ENCODE measurements around the gene NACC2.

The NACC2 gene

DNA sequence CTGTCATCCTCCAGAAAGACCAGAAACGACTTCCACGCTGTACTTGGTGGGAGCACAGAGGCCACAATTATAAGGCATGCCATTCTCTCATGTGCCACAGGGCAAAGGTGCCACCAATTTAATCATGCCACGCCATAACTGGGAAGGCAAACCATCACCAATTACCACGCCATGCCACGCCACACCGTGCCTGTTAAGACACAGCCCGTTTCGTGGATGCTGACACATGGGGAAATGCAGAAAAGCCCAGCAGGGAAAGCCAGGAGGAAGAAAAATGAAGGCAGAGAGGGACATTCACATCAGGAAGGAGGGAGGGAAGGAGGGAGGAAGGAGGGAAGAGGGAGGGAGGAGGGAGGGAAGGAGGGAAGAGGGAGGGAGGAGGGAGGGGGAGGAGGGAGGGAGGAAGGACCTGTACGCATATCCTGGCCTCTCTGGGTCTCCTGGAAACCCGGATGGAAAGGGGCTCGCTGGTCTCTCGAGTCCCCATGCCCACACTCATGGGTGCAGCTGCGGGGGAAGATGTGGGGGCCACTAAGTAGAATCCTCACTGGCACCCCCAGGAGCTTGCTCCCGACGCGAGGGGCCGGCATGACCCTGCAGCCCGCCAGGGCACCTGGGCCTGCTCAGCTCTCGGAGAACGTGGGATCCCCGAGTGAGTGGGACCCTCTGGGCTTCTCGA is 72.2 kb downstream of the NACC2 start:
- no peak for DNase-seq (ENCODE audit: low read depth)

DNA sequence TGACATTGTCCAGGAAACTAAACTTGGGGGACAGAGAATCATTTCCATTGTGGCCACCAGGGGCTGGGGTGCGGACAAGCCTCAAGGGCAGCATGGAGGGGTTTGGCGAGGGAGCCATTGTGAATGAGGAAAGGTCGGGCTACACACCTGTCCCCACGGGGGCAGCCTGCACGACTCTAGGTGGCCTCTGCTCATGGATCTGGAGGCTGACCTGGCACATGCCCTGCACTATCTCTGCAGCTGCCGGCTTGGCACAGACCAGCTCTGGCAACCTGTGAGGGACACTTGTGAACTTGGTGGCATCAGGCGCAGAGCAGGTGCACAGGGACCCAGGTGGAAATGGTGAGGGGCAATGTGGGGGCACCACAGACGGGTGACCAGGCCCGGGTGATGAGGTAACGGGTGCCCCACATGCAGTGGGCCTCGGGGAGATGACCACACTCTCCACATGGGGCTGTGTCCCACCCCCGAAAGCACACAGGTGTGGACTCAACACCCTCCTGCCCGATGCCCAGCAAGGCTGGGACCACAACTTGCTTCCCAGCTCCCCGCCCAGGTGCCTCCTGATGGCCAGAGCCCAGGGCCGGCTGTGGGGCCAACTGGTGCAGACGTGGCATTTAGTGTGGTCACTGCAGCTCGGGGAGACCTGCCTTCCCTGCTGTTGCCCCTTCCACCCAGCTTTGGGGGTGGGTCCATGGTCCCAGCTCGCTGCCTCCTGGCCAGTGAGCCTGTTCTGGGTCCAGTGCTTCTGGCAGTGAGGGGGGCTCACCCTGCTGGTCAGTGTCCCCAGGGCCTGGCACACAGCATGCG is 73.0 kb downstream of the NACC2 start:
- no peak for DNase-seq (ENCODE audit: low read depth)

DNA sequence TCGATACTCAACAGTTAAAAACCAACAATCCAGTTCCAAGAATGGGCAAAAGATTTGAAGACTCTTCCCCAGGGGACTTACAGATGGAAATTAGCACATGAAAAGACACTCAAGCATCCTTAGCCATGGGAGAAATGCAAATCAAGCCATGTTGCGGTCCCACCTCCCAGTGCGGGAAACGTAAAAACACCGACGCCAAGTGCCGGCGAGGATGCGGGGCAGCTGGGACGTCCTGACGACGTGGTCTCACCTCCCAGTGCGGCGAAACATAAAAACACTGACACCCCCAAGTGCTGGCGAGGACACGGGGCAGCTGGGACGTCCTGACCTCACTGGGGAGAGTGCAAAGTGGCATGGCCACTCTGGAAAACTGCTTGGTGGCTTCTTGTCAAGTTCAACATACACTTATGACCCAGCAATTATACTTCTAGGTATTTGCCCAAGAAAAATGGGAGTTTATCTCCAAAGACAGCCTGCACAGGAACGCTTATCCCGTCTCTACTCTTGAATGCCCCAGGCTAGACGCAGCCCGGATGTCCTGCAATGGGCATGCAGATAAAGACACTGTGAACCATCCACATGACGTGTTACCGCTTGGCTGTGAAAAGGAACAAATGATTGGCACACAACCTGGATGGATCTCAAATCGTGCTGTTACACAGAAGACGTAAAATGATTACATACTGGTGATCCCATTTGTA is 73.8 kb downstream of the NACC2 start:
- no peak for DNase-seq (ENCODE audit: low read depth)

DNA sequence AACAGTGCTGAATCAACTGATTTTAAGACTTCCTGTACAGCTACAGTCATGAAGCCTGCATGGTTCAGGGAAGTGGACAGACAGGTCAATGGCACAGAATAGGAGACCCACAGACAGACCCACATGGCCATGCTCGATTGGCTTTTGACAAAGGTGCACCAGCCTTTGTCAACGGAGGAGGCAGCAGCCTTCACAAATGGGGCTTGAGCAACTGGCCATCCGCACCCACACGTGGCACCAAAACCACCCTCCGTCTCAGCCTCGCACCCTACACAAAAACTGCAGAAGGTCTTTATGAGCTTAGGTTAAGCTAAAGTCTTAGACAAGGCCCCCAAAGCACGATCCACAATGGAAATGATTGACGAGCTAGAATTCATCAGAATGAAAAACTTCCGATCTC is 74.4 kb downstream of the NACC2 start:
- DNase-seq (ENCODE audit: low read depth), result no peak

DNA sequence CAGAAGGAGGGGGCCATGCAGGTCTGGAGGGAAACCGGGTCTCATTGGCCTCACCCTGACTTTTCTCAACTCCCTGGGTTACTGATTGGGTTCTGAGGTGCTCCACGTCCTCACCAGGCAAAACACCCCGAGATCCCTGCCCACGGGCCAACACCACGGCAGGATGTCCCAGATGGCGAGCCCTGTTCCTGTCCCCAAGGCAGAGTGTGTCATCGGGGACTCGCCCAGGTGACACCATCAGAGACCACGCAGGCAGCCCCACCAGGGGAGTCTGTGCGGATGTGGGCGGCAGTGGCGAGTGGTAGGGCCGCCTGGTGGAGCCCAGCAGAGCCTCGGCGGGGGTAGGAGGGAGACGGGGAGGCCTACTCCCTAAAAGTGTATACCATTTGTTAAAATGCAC is 74.9 kb downstream of the NACC2 start:
- no peak for DNase-seq (ENCODE audit: low read depth)

DNA sequence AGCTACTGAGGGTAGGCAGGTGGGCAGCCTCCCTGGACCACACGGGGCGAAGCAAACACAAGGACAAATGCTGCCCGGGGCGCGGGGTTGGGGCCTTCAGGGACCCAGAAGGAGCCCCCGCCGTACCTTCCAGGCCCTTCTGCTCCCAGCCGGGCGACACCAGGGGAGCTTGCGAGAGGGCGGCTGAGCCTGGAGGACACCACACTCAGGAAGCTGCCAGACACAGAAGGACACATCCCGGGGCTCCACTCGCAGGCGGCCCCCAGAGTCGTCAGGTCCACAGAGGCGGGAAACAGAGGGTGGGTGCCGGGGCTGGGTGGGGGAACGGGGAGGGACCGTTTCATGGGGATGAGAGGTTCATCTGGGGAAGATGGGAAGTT is 75.4 kb downstream of the NACC2 start:
- no peak for DNase-seq (ENCODE audit: low read depth)

DNA sequence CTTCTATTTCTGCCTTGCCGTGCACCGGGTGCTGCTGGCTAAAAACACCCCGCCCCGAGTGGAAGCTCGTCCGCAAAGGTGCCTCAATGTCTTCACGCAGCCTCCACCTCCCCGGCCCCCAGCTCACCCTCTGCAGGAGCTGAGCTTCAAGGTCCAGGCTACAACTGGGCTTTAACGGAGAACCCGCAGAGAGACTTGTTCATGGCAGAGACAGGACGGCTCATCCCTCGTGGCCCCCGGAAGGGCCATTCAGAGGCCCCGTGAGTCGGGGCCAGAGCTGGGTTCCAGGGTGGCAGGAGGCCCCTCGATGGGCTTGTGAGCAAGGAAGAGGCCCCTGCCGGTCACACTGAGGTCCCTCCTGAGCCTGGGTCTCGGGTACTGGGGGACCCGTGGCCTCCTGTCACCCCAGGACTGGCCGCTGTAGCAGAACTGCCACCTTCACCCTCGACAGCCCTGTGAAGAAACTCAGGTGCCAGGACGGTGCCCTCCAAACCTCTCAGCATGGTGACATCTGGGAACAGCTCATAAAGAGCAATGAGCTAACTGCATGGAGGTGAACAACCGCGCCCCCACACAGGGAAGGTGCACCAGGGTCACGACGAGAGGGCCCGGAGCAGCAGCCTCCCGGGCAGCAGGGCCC is 75.9 kb downstream of the NACC2 start:
- no peak for DNase-seq (ENCODE audit: low read depth)

DNA sequence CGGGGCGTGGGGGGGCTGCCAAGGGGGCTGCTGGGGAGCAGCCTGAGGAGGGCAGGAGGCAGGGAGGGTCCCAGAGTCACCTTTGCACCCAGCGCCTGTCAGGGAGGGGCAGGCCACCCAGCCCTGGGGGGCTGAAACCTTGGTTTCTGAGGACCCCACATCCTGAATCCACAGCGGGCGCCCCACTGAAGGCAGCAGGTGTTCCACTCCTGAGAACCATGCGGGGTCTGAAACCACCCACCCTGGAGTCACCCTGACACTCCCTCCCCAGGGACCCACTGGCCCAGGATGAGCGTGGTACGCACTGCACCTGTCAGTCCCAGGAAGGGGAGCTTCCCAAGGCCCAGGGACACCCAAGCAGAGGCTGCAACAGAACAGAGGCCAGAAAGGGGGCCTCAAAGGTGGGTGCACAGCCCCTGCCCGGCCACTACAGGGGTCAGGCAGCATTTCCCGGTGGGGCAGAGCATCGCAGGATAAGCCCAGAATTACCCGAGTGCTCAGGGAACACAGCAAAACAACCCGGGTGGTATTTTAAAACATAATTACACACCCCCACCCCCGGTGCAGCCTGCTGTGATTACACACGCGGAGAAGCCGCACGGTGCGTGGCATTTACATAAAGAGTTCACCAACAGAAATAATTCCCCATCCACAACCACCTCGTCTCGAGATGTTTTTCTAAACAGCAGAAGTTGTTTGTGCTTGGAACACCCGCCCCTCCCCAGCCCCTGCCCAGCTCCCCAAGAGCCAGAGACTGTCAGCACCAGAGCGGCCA is 76.6 kb downstream of the NACC2 start:
- DNase-seq (ENCODE audit: low read depth), result no peak

DNA sequence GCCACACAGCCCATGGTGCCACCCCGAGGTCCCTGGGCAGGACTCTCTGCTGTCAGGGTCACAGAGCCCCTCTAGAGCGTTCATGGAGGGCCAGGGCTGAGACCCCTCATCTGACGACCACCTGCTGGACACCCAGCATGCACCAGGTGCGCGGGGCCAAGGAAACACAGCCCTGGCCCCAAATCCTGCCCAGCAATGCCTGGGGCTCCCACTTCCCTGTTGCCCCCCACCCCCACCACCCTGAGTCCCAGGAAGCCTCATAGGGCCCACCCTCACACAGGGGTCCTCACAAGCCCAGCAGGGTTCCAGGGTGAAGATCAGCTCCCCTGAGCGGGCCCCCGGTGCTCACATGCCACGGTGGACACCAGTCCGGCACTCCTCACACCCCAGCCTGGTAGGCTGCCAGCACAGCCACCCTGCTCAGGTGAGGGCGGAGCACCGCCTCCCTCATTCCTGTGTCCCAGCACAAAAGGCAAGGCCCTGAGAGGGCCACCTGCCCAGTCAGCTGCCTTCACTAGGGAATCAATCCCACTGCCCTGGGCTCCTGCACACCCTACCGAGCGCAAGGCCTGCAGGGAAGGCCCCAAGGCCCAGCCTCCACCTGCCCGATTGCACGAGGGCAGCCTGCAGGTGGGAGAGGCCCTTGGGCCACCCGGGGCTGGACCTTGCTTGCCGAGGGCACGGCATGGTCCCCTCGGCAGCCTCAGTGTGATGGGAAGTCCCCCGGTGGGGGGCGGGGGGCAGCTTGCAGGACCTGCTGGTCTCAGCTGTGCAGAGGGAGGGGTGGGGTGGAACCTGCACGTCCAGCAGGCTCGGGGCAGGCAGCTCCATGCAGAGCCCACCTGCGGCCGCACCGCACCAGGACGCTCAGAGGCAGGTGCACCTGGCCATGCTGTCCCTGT is 77.5 kb downstream of the NACC2 start:
- no peak for DNase-seq (ENCODE audit: low read depth)

DNA sequence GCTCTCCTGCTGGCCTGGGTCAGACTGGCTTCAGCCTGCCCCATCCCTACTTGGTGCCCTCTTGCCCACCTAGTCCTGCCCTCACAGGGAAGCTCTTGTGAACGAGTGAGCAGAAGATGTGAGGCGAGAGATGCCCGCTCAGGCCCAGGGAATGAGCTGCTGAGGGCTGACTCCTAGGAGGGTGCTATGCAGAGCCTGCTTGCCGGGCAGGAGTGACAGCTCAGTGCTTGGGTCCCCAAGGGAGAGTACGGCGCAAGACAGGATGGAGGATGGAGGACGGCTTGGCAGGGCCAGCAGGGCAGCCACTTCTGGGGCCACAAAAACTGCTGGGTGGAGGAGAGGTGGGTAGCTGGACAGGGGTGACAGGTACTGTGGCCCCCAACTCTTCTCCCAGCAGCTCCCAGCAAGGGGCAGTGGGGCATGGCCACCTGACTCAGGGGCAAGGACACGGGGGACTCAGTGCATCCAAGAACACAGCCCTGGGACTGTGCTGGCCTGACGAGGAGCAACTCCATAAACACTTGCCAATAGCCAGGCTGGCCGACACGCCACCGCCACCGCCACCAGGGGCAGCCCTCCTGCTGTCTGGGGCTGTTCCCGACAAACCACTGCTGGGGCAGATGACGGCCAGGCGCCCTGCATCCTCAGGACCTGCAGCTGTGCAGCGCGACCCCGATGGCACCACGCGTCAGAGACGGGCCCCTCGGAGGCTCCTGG is 78.4 kb downstream of the NACC2 start:
- no peak for DNase-seq (ENCODE audit: low read depth)

DNA sequence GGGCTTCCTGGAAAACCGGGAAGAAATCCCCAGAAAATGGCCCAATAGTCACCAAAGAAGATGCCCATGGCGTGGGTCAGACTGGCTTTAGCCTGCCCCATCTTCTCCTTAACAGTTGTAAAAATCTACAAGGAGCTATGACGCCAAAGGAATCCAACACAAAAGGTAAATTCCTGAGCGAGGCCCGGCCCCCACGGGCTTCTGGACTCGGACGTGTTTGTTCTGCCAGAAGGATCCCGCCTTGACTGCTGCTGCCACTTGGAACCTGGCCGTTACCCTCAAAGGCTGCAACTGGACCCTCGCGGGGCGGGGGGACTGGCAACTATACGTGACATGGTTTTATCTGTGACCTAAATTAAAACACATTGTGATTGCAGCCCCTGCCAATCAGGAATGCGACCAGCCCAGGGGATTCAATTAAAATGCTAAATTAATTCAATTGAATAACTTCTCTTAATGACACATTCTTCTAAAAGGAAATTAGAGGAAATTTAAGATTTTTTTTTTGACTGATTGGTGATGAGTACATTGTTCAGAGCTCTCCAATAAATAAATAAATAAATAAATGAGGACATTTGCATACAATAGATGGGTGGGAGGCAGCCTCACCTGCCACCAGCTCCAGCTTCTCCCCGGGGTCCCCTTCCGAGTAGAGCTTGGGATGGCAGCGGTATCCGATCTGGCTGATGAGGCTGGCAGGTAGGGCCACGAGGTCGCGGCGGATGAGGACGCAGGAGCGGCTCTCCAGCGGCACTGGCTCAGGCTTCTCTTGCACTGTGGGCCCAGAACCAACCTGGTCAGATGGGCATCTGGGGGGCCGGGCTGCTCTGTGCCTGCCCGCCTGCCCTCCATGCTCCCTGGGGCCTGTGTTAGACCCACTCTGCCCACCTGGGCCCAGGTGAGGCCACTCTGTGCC is 79.2 kb downstream of the NACC2 start:
- no peak for DNase-seq (ENCODE audit: low read depth)

DNA sequence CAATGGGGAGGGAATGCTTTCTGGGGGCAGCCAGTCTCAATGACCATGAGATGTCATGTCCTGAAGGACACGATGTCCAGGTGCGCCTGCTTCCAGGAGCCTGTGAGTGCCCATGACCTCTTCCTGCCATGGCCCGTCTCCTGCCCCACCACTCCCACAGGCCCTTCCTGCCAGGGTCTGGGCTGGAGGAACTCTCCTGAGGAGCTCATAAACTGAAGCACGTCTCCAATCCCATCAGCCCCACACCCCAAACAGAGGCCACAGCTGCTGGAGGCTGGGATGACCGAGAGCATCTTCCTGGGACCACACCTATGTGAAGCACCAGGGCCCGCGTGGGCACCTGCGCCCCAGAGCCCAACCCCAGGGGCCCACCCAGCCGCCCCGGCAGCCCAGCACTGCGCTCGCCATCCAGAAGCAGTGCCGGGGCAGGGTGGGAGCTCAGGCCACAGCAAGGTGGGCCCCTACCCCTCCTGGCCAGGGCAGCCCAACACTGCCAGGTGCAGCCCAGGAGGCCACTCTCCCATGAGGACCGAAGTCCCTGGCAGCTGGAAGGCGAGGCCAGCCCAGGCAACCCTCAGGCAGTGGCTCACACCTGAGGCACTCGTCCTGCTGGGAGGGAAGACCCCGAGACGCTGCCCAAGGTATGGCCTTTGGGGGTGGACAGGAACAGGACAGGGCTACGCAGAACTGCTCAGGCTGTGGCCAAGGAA is 80.0 kb downstream of the NACC2 start:
- no peak for DNase-seq (ENCODE audit: low read depth)

DNA sequence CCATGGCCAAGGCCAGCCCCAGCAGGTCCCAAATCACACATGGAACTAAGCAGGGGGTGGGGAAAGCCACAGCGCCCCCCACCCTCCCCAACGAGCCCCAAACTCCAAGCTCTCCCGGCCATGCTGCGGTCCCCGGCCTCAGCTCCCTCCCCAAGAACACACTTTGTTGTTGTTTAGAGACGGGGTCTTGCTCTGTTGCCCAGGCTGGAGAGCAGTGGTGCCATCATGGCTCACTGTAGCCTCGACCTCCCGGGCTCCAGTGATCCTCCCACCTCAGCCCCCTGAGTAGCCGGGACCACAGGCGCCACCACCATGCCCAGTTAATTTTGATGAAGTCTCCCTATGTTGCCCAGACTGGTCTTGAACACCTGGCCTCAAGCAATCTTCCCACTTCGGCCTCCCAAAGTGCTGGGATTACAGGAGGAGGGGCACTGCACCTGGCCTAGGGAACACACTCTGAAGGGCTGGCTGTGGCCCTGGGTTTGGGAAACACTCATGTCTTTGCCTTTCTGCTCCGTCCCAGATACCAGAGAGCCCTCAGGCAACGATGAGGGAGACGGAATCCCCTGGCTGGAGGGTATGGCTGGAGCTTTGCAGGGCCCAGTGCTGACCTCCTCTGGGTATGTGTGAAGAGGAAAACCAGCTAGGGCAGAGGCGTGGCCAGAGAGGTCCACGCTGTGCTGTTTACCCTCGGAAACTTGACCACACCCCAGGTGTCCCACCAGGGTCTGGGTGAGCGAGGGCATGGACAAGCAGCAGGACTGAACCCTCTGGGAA is 80.8 kb downstream of the NACC2 start:
- DNase-seq (ENCODE audit: low read depth), result no peak

DNA sequence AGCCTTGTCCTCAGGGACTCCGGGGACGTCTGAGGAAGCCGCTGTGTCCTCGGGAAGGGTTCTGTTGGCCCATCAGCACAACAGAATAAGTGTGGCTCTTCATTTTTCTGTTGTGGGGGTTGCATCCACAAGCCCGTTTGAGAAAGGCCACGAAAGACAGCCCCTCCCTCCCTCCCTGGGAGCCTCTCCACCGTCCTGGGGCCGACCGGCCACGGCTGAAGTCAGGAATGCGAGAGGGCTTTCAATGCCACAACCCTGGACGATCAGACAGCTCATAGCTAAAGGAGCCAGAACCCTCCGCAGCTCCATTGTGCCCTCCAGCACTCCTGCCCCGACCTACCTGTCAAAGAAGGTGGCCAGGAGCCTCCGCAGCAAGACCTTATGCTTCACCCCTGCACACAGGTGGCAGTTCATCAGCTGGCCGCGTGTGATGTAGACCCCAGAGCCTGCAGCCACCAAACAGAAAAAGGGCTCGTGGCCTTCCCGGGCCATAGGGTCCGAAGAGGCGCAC is 81.5 kb downstream of the NACC2 start:
- DNase-seq (ENCODE audit: low read depth), result no peak

DNA sequence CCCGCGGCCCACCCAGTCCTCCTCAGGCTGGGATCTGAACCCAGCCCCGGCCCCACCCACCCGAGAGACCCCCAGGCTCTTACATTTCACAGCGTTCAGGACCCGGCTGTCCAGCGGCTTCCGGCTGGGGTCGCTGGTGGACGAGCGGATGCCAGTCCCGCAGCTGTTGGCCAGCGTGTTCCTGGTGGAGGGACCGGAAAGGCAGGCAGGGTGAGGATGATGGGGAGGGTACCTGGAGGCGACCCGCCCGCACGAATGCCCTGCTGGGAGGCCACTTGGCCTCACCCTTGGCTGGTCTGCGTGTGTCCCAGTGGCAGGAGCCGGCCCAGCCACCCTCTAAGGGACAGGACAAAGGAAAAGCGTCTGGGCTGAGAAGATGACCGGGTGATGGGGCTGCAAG is 82.0 kb downstream of the NACC2 start:
- no peak for DNase-seq (ENCODE audit: low read depth)

DNA sequence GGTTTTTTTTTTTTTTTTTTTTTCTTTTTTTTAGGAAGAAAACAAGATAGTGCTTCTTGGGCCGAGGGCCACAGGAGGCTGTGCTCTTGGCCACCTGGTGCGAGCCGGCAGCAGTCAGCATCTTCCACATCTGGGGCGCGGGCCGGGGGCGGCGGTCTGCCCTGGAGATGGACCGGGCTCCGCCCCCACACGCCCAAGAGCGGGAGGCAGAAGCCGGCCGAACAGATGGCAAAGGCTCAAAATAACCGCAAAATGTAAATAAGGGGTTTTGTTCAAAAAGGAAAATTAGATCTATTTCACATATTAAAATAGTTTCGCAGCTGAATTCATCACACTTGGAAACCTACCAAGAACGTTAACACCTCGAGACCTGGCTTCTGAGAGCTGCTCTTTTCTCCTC is 82.4 kb downstream of the NACC2 start:
- DNase-seq (ENCODE audit: low read depth), result no peak

DNA sequence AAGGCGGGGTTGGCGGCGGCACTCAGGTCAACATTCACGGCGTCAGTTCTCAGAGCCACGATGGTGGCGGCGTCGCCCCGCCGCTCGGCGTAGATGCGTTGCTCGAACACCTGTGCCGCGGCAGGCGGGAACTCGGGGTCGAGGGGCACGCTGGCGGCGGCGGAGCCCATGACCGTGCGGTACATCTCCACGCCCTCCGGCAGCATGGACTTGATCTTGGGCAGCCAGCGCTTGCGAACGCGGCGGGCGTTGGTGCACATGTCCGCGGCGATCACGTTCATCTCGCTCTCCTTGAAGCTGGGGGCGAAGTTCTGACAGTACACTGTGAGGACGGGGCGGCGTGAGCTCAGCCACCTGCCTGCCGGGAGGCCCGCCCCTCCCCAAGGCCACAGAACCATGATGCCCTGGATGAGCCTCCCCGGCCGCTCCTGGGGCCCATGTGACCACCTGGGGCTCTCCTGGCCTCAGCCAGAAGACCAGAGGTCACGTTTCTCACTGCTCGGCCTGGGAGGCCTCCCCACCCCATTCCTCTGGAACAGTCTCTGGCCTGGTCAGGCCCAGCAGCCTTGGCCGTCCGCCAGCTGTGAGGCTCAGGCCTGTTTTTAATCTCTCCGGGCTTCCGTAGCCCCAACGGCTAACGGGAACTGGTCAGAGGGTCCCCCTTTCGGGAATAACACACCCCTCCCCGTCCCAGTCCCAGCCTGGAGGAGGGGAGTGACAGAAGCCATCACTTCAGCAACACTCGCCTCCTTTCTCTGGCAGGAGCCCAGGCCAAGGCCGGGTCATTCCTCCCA is 83.2 kb downstream of the NACC2 start:
- no peak for DNase-seq (ENCODE audit: low read depth)

Data from stimulated activated CD8-positive, alpha-beta memory T cell treated with anti-CD3 and anti-CD28 coated beads, Interleukin-7, amount 100 ng/mL, for 24 hours (primary cell).